Femur (tissue), 1 donor: ENCODE data around the gene WNT3A.
A peak's percentile ranks its signal among the peaks of the same experiment; 100 is the strongest.
"Not testable (repeated sequence)": the region's sequence is repeated elsewhere in the genome, so short reads cannot be mapped to it uniquely, and the experiment has no call there.

Experiments
- DNase-seq: peaks from one replicate; pipeline ENCODE4 v3.0.0-alpha.2; 2017

WNT3A gene

GRCh38 chr1:228013131-228013934 lies 6.5 kb downstream of the WNT3A start:
- no peak for DNase-seq

GRCh38 chr1:228013935-228014930 lies 7.4 kb downstream of the WNT3A start:
- peak; percentile 36 for DNase-seq

- DNase-seq = peak; percentile 4
These were observed 8.7 kb downstream of the WNT3A start for GRCh38 chr1:228015276-228016180.

GRCh38 chr1:228016181-228016510 lies 9.3 kb downstream of the WNT3A start:
- DNase-seq = no peak

GRCh38 chr1:228016653-228017355 lies 10.0 kb downstream of the WNT3A start:
- DNase-seq = no peak

GRCh38 chr1:228017356-228018124 lies 10.7 kb downstream of the WNT3A start:
- no peak for DNase-seq

GRCh38 chr1:228018125-228018398 lies 11.3 kb downstream of the WNT3A start:
- no peak for DNase-seq

GRCh38 chr1:228018961-228019721 lies 12.3 kb downstream of the WNT3A start:
- DNase-seq = peak; percentile 6

- not testable (repeated sequence) for DNase-seq
These were observed 12.9 kb downstream of the WNT3A start for GRCh38 chr1:228019722-228020083.

- no peak for DNase-seq
These were observed 14.0 kb downstream of the WNT3A start for GRCh38 chr1:228020686-228021354.

GRCh38 chr1:228021355-228022030 lies 14.7 kb downstream of the WNT3A start:
- no peak for DNase-seq

GRCh38 chr1:228022571-228023293 lies 15.9 kb downstream of the WNT3A start:
- no peak for DNase-seq

GRCh38 chr1:228023294-228023639 lies 16.5 kb downstream of the WNT3A start:
- DNase-seq = no peak

- DNase-seq = no peak
These were observed 22.5 kb downstream of the WNT3A start for GRCh38 chr1:228029281-228029680.

GRCh38 chr1:228030451-228031201 lies 23.8 kb downstream of the WNT3A start:
- DNase-seq = peak; percentile 4

- no peak for DNase-seq
These were observed 24.6 kb downstream of the WNT3A start for GRCh38 chr1:228031276-228031995.

- DNase-seq = no peak
These were observed 25.2 kb downstream of the WNT3A start for GRCh38 chr1:228032041-228032440.

GRCh38 chr1:228033376-228033775 lies 26.6 kb downstream of the WNT3A start:
- no peak for DNase-seq
